Dedifferentiated amniotic fluid mesenchymal stem cell (primary cell): ENCODE data around the gene ACLY.
"Not testable (repeated sequence)": the region's sequence is repeated elsewhere in the genome, so short reads cannot be mapped to it uniquely, and the experiment has no call there.

ENCODE experiments used
- DNase-seq: peaks from one replicate; pipeline ENCODE4 v3.0.0-alpha.2; 2016; ENCODE audit errors: extremely low spot score

ACLY gene

DNA sequence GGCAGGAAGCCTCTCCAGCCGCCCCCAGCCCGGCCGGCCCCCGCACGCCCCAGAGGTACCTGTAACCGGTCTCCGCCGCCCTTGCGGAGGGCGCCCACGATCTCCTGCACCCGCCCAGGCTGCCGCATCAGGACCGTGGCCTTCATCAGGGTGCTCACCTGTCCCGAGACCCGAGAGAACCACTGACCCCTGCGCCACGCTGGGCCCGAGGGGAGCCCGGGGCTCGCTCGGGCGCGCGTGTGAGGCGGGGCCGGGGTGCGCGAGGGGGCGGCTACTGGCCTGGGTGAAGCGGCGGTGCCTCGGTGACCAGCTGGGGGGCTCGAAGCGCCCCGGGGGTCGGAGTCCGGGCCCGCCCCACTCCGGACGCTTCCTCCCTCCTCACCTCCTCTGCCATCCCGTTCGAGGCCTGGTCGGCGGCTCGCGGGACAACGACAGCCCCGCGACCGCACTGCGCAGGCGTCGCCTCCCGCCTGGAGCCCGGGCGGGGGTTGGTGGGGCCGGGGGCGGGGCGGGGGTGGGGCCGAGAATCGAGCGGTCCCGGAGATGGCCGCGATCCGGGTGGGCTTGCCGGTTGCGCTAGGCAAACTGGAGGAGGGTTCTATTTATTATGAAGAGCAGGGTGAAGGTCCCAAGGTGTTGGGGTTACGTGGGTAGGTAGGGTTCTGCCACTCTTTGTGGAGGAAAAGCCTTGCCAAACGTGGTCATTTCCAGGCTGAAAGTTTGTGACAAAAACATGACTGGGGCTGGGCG, 82.8 kb downstream of the ACLY start, which contains the start of gene NT5C3B:
NT5C3B (minus strand) TSS at position 433 of the 750 bp plus-strand sequence; CDS start at position 394, 39 bp downstream.
- DNase-seq = no peak

GRCh38 chr17:41835214-41835799, 83.4 kb downstream of the ACLY start:
- DNase-seq = no peak

- DNase-seq = not testable (repeated sequence)
Measured at GRCh38 chr17:41829961-41830360, 88.8 kb downstream of the ACLY start.

- DNase-seq = no peak
Measured at GRCh38 chr17:41825175-41825845, 93.4 kb downstream of the ACLY start.

GRCh38 chr17:41824086-41824485, 94.7 kb downstream of the ACLY start:
- DNase-seq = no peak

- DNase-seq = no peak
Measured at GRCh38 chr17:41823580-41823979, 95.2 kb downstream of the ACLY start.

GRCh38 chr17:41823141-41823524, 95.6 kb downstream of the ACLY start:
- DNase-seq = no peak

DNA sequence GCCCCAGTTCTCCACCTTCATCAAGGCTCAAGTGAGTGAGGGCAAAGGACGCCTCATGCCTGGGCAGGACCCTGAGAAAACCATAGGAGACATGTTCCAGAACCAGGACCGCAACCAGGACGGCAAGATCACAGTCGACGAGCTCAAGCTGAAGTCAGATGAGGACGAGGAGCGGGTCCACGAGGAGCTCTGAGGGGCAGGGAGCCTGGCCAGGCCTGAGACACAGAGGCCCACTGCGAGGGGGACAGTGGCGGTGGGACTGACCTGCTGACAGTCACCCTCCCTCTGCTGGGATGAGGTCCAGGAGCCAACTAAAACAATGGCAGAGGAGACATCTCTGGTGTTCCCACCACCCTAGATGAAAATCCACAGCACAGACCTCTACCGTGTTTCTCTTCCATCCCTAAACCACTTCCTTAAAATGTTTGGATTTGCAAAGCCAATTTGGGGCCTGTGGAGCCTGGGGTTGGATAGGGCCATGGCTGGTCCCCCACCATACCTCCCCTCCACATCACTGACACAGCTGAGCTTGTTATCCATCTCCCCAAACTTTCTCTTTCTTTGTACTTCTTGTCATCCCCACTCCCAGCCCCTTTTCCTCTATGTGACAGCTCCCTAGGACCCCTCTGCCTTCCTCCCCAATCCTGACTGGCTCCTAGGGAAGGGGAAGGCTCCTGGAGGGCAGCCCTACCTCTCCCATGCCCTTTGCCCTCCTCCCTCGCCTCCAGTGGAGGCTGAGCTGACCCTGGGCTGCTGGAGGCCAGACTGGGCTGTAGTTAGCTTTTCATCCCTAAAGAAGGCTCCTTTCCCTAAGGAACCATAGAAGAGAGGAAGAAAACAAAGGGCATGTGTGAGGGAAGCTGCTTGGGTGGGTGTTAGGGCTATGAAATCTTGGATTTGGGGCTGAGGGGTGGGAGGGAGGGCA, 96.3 kb downstream of the ACLY start:
- DNase-seq = no peak

DNA sequence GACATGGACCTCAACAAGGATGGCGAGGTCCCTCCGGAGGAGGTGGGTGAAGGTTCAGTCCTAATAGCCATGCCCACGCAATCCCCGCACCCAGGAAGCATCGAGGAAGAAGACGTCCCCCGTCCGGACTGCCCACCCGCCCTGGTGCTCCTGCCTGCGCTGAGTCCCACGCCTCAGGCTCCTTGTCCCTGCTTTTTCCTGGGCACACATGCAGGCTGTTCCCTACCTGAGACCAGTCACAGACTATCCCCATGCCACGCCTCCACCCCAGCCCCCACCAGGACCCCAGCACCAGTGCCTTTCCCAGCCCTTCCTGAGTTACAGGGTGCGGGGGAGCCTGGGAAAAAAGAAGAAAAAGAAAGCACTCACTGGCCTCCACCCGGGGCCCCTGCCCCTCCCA, 97.0 kb downstream of the ACLY start:
- no peak for DNase-seq

DNA sequence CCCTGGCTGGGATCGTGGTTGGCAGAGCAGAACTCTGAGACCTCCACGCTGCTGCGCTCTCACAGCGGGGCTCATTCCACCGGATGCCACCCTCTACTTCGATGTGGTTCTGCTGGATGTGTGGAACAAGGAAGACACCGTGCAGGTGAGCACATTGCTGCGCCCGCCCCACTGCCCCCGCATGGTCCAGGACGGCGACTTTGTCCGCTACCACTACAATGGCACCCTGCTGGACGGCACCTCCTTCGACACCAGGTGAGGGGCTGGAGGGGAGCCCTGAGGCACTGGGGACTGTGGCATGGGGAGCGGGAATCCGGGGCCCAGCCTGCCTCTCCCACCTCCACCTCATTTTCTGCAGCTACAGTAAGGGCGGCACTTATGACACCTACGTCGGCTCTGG, 100.7 kb downstream of the ACLY start:
- DNase-seq = no peak
